ENCODE results near the gene GJC1.

GRCh38 chr17:44781551-44782325, 48.3 kb downstream of the GJC1 start:
- TF ChIP-seq MAX (IDR thresholded peaks at IDR 0.05) (no peak), GABPA (IDR thresholded peaks at IDR 0.05; ENCODE audit: borderline replicate concordance, insufficient read depth, low read length) (no peak), SRF (IDR thresholded peaks at IDR 0.05; ENCODE audit: low read depth, low read length) (no peak)

Data from H1 (cell line).